Mesothelial cell of epicardium (in vitro differentiated cells): ENCODE data around the gene GRB10. TPM values are rescaled to one million over a fixed set of nuclear protein-coding genes. Genes with fewer than 3 reads are reported as not detected.
A peak's percentile ranks its signal among the peaks of the same experiment; 100 is the strongest.
"Not testable (repeated sequence)": the region's sequence is repeated elsewhere in the genome, so short reads cannot be mapped to it uniquely, and the experiment has no call there.

Experiments
- DNase-seq, 2 experiments: peaks; one replicate each; pipeline ENCODE4 v3.0.0; 2021; ENCODE audit warnings: low spot score in 2 of 2; ENCODE audit not compliant: unreplicated experiment in 2 of 2
- H3K27ac Mint-ChIP-seq: 2 replicates; pipeline ENCODE4 v1.8.0; 2021; ENCODE audit warnings: mixed read lengths
- H3K27me3 Mint-ChIP-seq: 2 replicates; pipeline ENCODE4 v1.8.0; 2021; ENCODE audit warnings: low read depth, mixed read lengths
- H3K36me3 Mint-ChIP-seq: 2 replicates; pipeline ENCODE4 v1.8.0; 2021; ENCODE audit warnings: mixed read lengths
- H3K4me1 Mint-ChIP-seq: 2 replicates; pipeline ENCODE4 v1.8.0; 2021; ENCODE audit warnings: mixed read lengths
- H3K4me3 Mint-ChIP-seq: 2 replicates; pipeline ENCODE4 v1.8.0; 2021; ENCODE audit warnings: mild to moderate bottlenecking, moderate library complexity, mixed read lengths
- H3K9me3 Mint-ChIP-seq: 2 replicates; pipeline ENCODE4 v1.8.0; 2021; ENCODE audit warnings: mixed read lengths
- CTCF ChIP-seq: fragments of 200-600 bp; sonication (generic); IDR thresholded peaks from one replicate; pipeline ENCODE4 v1.5.0; 2021; ENCODE audit warnings: antibody characterized with exemption; ENCODE audit not compliant: unreplicated experiment
- total RNA-seq: library from RNA; stranded (reverse); gene quantifications from 3 replicates; pipeline ENCODE4 v1.2.1, GENCODE V29; 2021

Gene GRB10
- total RNA-seq, 1 donor from 2014 or later = 59.2 TPM

GRCh38 chr7:50588937-50589336 lies 193.8 kb downstream of the GRB10 start:
- Mint-ChIP-seq H3K4me1 (peaks cover 10% of the 10 kb centered on the region), H3K4me3 (no peak overlapping the region), H3K36me3 (peaks cover 31% of the 10 kb centered on the region), H3K9me3 (peaks cover 11% of the 10 kb centered on the region), H3K27ac (no peak overlapping the region), H3K27me3 (no peaks in the 10 kb centered on the region)
- TF ChIP-seq CTCF = no peak
- DNase-seq = no peak

- peaks cover 30% of the 10 kb centered on the region for H3K36me3 Mint-ChIP-seq
Observed at GRCh38 chr7:50587737-50588136, 195.0 kb downstream of the GRB10 start.

DNA sequence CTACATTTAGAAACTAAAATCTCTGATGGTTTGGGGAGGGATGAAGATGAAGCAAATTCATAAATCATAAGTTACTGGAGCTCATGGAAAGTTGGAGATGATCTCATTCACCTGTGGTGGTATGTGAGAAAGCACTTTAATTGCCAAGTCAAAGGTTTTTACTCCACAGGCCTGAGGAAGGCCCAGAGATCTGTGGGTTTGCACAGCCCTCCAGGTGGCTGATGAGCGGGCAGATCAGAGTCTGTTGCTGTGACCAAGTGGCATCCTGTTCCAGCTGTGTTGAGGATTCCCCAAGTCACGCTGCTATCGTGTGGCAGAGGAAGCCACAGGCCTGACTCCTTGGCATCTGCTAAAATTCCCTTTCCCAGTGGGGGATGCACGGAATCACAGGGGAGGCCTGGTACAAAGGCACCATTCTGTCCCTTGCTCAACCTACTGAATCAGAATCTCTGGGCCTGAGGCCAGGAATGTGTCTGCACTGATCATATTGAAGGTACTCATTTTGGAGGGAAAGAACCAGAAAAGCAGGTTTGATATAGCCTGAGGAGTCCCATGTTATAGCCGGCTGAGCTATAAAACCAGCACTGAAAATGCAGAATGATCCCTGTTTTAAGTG lies 197.8 kb downstream of the GRB10 start:
- Mint-ChIP-seq H3K27me3 (no peaks in the 10 kb centered on the region), H3K9me3 (peaks cover 34% of the 10 kb centered on the region), H3K27ac (peak overlapping the region; percentile 30), H3K36me3 (peaks cover 4% of the 10 kb centered on the region), H3K4me3 (no peak overlapping the region), H3K4me1 (peaks cover 10% of the 10 kb centered on the region)
- peak; percentile 40 to 51 for DNase-seq
- no peak for TF ChIP-seq CTCF

More at GRCh38 chr7:50587737-50588136, 195.0 kb downstream of the GRB10 start:
- no peak for TF ChIP-seq CTCF
- Mint-ChIP-seq H3K4me3 (no peak overlapping the region), H3K4me1 (peaks cover 10% of the 10 kb centered on the region), H3K27me3 (no peaks in the 10 kb centered on the region), H3K9me3 (peaks cover 23% of the 10 kb centered on the region), H3K27ac (no peak overlapping the region)
- DNase-seq = no peak

DNA sequence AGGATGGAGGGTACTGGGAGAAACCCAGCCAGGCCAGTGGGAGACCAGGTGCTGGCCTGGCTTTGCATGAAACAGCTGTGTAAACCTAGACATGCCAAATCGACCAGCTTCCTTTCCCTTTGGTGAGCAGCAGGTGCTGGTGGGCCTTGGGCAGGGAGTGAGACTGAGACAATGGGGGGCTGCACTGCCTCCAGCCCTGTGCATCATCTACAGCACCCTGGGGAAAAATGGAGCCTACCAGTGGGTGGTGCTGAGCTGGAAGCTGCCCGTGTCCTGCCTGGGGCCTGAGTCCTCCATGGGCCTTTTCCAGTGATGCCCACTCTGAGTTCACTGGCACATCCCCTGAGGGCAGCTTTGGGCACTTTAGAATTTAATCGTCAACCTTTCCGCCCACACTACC lies 198.3 kb downstream of the GRB10 start:
- no peak for DNase-seq
- H3K36me3 Mint-ChIP-seq = peaks cover 4% of the 10 kb centered on the region

GRCh38 chr7:50583295-50583694 lies 199.4 kb downstream of the GRB10 start:
- H3K4me3 Mint-ChIP-seq, DNase-seq, H3K27me3 Mint-ChIP-seq, H3K36me3 Mint-ChIP-seq, H3K27ac Mint-ChIP-seq: not testable (repeated sequence)
- H3K4me1 Mint-ChIP-seq = peaks cover 10% of the 10 kb centered on the region
- H3K9me3 Mint-ChIP-seq = peaks cover 34% of the 10 kb centered on the region

More for the DNA sequence above, 198.3 kb downstream of the GRB10 start:
- no peaks in the 10 kb centered on the region for H3K27me3 Mint-ChIP-seq
- no peak overlapping the region for H3K27ac Mint-ChIP-seq
- TF ChIP-seq CTCF = no peak
- H3K4me1 Mint-ChIP-seq = peaks cover 10% of the 10 kb centered on the region
- no peak overlapping the region for H3K4me3 Mint-ChIP-seq
- peaks cover 34% of the 10 kb centered on the region for H3K9me3 Mint-ChIP-seq

DNA sequence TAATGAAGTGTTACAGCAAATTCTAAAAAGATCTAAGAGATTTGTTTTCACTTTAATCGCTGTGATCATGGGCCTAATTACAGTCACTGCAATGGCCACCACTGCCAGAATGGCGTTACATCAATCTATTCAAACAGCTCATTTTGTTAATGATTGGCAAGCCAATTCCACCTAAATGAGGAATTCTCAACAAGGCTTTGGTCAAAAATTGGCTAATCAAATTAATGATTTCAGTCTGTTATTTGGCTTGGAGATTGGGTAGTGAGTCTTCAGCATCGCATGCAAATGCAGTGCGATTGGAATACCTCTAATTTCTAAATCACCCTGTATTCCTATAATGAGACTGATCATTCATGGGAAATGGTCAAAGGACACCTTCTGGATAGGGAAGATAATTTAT lies 200.4 kb downstream of the GRB10 start:
- H3K9me3 Mint-ChIP-seq = peaks cover 36% of the 10 kb centered on the region
- not testable (repeated sequence) for H3K27ac Mint-ChIP-seq

GRCh38 chr7:50580666-50581065 lies 202.0 kb downstream of the GRB10 start:
- peaks cover 37% of the 10 kb centered on the region for H3K9me3 Mint-ChIP-seq
- H3K36me3 Mint-ChIP-seq, H3K27me3 Mint-ChIP-seq, H3K4me3 Mint-ChIP-seq, DNase-seq, H3K27ac Mint-ChIP-seq: not testable (repeated sequence)
- peaks cover 10% of the 10 kb centered on the region for H3K4me1 Mint-ChIP-seq

More for the DNA sequence above, 200.4 kb downstream of the GRB10 start:
- not testable (repeated sequence) for H3K36me3 Mint-ChIP-seq, DNase-seq, H3K27me3 Mint-ChIP-seq, H3K4me3 Mint-ChIP-seq
- H3K4me1 Mint-ChIP-seq = peaks cover 10% of the 10 kb centered on the region
